OCI-LY3 (cell line): Measurements from ENCODE around the gene PLCB1.
"Not testable (repeated sequence)": the region's sequence is repeated elsewhere in the genome, so short reads cannot be mapped to it uniquely, and the experiment has no call there.

Experiments
- H2AFZ ChIP-seq: fragments of 200-600, 300-600 bp; shearing (Covaris generic); 2 replicates; pipeline ENCODE4 v1.6.0; 2014; ENCODE audit warnings: antibody characterized with exemption, low read depth, low read length
- H3K27ac ChIP-seq: fragments of 200-600, 300-600 bp; sonication (generic); 2 replicates; pipeline ENCODE4 v1.5.1; 2014; ENCODE audit warnings: mild to moderate bottlenecking, low read length, moderate library complexity, mixed read lengths
- H3K27me3 ChIP-seq: fragments of 200-600, 300-600 bp; sonication (generic); 2 replicates; pipeline ENCODE4 v1.6.1; 2014; ENCODE audit warnings: low read depth, low read length, mixed read lengths
- H3K36me3 ChIP-seq: fragments of 200-600, 300-600 bp; sonication (generic); replicated peaks from 2 replicates; pipeline ENCODE3; 2014; ENCODE audit warnings: low read depth, low read length, mixed read lengths
- H3K4me1 ChIP-seq: fragments of 300-600, 200-600 bp; sonication (generic); 2 replicates; pipeline ENCODE4 v1.6.1; 2014; ENCODE audit warnings: low read length, mixed read lengths
- H3K4me2 ChIP-seq: fragments of 200-600, 300-600 bp; sonication (generic); 2 replicates; pipeline ENCODE4 v1.6.1; 2014; ENCODE audit warnings: low read length, mixed read lengths
- H3K4me3 ChIP-seq: fragments of 300-600, 200-600 bp; sonication (generic); 2 replicates; pipeline ENCODE4 v1.5.1; 2014; ENCODE audit warnings: antibody characterized with exemption, mild to moderate bottlenecking, low read length, moderate library complexity
- H3K79me2 ChIP-seq: fragments of 300-600, 200-600 bp; shearing (Covaris generic); 2 replicates; pipeline ENCODE4 v1.6.1; 2014; ENCODE audit warnings: mild to moderate bottlenecking, low read length, mixed read lengths
- H3K9ac ChIP-seq: fragments of 300-600, 200-600 bp; shearing (Covaris generic); 2 replicates; pipeline ENCODE4 v1.6.0; 2014; ENCODE audit warnings: mild to moderate bottlenecking, low read length, moderate library complexity
- H3K9me3 ChIP-seq: fragments of 200-600, 300-600 bp; shearing (Covaris generic); 2 replicates; pipeline ENCODE4 v1.6.1; 2014; ENCODE audit warnings: low read length, mixed read lengths; ENCODE audit not compliant: insufficient read depth
- H4K20me1 ChIP-seq: fragments of 200-600, 300-600 bp; sonication (generic); 2 replicates; pipeline ENCODE4 v1.6.1; 2016; ENCODE audit warnings: low read length, mixed read lengths; ENCODE audit not compliant: insufficient read depth
- EZH2phosphoT487 ChIP-seq: fragments of 200-600 bp; shearing (Covaris generic); IDR thresholded peaks from 2 replicates; pipeline ENCODE4 v1.6.1; 2018; ENCODE audit warnings: antibody characterized with exemption, mixed run types, low read depth
- TF ChIP-seq, protein P1 (sequence below): fragments of 200-600, 300-600 bp; sonication (generic); IDR thresholded peaks from 2 replicates; pipeline ENCODE4 v1.5.1; 2014; ENCODE audit warnings: antibody characterized with exemption, low read length, low read depth

PLCB1 gene

DNA sequence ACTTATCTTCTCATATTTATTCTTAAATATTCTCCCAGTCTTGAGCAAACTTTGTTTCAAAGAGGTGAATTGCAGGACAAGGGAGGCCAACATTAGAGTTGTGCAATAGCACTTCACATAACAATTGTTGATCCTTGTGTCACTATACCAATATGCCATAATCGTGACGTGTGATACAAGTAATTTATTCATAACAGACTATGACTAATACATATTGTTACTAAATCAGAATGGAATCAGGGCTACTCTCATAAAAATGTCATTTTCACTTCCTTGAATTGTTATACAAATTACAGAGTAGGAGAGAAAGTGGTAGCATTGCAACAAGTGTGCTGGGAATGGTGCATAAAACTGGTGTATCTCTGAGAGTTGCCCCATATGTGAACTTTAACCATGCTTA lies 37.2 kb upstream of the PLCB1 start:
- Histone ChIP-seq H3K4me1 (no peaks in the 10 kb centered on the region), H3K9me3 (no peaks in the 10 kb centered on the region), H3K9ac (no peak overlapping the region), H3K27ac (no peak overlapping the region), H3K4me3 (no peak overlapping the region), H3K36me3 (no peaks in the 10 kb centered on the region), H3K79me2 (no peaks in the 10 kb centered on the region), H3K27me3 (no peaks in the 10 kb centered on the region), H3K4me2 (no peak overlapping the region), H2AFZ (no peak overlapping the region), H4K20me1 (no peaks in the 10 kb centered on the region)
- TF ChIP-seq, protein P1, sequence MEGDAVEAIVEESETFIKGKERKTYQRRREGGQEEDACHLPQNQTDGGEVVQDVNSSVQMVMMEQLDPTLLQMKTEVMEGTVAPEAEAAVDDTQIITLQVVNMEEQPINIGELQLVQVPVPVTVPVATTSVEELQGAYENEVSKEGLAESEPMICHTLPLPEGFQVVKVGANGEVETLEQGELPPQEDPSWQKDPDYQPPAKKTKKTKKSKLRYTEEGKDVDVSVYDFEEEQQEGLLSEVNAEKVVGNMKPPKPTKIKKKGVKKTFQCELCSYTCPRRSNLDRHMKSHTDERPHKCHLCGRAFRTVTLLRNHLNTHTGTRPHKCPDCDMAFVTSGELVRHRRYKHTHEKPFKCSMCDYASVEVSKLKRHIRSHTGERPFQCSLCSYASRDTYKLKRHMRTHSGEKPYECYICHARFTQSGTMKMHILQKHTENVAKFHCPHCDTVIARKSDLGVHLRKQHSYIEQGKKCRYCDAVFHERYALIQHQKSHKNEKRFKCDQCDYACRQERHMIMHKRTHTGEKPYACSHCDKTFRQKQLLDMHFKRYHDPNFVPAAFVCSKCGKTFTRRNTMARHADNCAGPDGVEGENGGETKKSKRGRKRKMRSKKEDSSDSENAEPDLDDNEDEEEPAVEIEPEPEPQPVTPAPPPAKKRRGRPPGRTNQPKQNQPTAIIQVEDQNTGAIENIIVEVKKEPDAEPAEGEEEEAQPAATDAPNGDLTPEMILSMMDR: no peak
- TF ChIP-seq EZH2phosphoT487: no peak

DNA sequence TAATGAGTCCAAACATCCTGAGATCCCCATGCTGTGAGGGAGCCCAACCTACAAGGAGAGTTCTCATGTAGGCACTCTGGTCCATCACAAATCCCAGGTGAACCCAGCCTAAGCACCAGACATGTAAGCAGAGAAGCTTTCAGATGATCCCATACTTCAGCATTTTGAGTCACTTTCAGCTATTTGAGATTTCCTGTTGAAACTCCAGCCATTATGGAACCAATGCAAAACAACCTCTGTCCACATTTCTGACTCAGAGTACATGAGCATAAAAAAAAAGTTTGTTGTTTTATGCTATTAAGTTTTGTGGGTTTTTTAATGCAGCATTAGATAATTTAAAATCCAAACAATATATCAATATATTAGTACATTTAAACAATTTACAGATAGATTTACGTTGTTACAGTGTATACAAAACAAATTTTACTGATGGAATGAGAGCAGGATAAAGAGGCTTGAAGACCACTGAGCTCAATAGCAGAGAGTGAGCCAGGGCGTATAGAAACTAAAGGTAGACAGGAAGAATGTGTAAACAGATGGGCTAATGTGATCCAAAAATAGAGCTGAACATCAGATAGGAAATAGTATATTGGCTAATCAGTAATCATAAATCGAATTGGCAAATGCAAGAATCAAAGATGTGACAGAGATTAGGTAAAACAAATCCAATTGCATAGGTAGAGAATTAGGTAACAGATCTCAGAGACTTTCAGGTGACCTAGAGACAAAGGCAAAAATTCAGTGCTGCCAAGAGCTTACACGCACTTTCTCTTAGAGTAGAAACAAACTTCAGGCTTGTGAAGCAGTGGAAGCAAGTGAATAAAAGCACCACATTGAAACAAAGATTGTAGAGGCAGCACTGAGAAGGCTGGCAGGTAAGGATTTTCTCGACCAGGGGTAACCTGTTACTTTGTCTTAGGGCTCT lies 36.2 kb upstream of the PLCB1 start:
- no peaks in the 10 kb centered on the region for H3K79me2 ChIP-seq
- H4K20me1 ChIP-seq: no peaks in the 10 kb centered on the region
- no peaks in the 10 kb centered on the region for H3K27me3 ChIP-seq
- H3K4me2 ChIP-seq: no peak overlapping the region
- H3K4me1 ChIP-seq: no peaks in the 10 kb centered on the region
- H3K4me3 ChIP-seq: no peak overlapping the region
- H2AFZ ChIP-seq: no peak overlapping the region
- TF ChIP-seq, protein P1: no peak
- no peak for TF ChIP-seq EZH2phosphoT487
- H3K9me3 ChIP-seq: no peaks in the 10 kb centered on the region
- H3K9ac ChIP-seq: no peak overlapping the region
- no peak overlapping the region for H3K27ac ChIP-seq
- H3K36me3 ChIP-seq: no peaks in the 10 kb centered on the region

DNA sequence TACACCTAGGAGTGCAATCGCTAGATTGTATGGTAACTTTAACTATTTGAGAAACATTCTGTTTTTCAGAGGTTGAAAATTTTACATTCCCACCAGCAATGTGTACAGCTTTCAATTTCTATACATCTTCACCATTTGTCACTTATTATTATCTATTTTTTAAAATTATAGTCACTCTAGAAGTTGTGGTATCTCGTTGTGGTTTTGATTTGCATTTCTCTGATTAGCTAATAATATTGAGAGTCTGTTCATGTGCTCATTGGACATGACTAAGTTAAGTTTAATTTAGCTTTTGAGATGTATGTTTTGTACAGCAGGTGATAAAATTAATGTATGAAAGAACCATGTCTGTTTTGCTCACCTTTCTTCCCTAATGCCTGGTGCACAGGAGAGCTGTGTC lies 34.8 kb upstream of the PLCB1 start:
- no peaks in the 10 kb centered on the region for H3K79me2 ChIP-seq
- no peak overlapping the region for H3K27ac ChIP-seq
- H3K9me3 ChIP-seq: no peaks in the 10 kb centered on the region
- TF ChIP-seq EZH2phosphoT487: no peak
- TF ChIP-seq, protein P1: no peak
- H3K27me3 ChIP-seq: no peaks in the 10 kb centered on the region
- H3K4me1 ChIP-seq: no peaks in the 10 kb centered on the region
- no peak overlapping the region for H3K4me2 ChIP-seq
- no peak overlapping the region for H3K4me3 ChIP-seq
- H2AFZ ChIP-seq: no peak overlapping the region
- H3K9ac ChIP-seq: no peak overlapping the region
- H4K20me1 ChIP-seq: no peaks in the 10 kb centered on the region
- no peaks in the 10 kb centered on the region for H3K36me3 ChIP-seq

DNA sequence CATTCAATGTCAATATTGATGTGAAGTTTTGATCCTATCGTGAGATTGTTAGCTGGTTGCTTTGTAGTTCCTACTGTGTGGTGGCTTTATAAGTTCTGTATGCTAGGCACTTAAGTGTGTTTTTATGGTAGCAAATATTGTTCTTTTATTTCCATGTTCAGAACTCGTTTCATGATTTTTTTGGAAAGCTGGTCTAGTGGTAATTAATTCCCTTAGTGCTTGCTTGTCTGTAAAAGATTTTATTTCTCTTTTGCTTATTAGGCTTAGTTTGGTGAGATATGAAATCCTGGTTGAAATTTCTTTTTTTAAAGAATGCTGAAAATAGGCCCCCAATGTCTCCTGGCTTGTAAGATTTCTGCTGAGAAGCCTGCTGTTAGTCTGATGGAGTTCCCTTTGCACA lies 27.8 kb upstream of the PLCB1 start:
- Histone ChIP-seq H3K27ac (no peak overlapping the region), H2AFZ (no peak overlapping the region), H3K9me3 (no peaks in the 10 kb centered on the region), H3K27me3 (no peaks in the 10 kb centered on the region), H3K4me3 (no peak overlapping the region), H3K9ac (no peak overlapping the region), H3K36me3 (no peaks in the 10 kb centered on the region), H4K20me1 (no peaks in the 10 kb centered on the region), H3K79me2 (no peaks in the 10 kb centered on the region), H3K4me2 (no peak overlapping the region), H3K4me1 (no peaks in the 10 kb centered on the region)
- TF ChIP-seq, protein P1: no peak
- TF ChIP-seq EZH2phosphoT487: no peak

DNA sequence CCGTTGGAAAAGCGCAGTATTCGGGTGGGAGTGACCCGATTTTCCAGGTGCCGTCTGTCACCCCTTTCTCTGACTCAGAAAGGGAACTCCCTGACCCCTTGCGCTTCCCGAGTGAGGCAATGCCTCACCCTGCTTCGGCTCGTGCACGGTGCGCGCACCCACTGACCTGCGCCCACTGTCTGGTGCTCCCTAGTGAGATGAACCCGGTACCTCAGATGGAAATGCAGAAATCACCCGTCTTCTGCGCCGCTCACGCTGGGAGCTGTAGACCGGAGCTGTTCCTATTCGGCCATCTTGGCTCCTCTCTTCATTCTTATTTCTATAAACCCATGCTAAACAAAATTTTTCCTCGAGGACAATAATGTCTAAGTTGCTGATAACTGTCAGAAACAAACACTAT lies 17.5 kb upstream of the PLCB1 start:
- not testable (repeated sequence) for H2AFZ ChIP-seq, H3K4me2 ChIP-seq, H3K36me3 ChIP-seq

More for the DNA sequence above, 17.5 kb upstream of the PLCB1 start:
- not testable (repeated sequence) for H3K79me2 ChIP-seq, H3K4me1 ChIP-seq, H3K9ac ChIP-seq, H3K27me3 ChIP-seq, H4K20me1 ChIP-seq, H3K27ac ChIP-seq, H3K9me3 ChIP-seq, H3K4me3 ChIP-seq
